DND-41 (cell line): ENCODE measurements around the gene CTXND2.

Source experiments
- ATAC-seq: fragments of 200-7000 bp; cut with Tn5 transposase; 3 replicates; pipeline ENCODE4 v1.9.1; 2021; ENCODE audit warnings: low read depth; ENCODE audit not compliant: insufficient read depth
- DNase-seq: peaks from one replicate; pipeline ENCODE4 v3.0.0-alpha.2; 2020
- H2AFZ ChIP-seq: 2 replicates; pipeline ENCODE4 v1.6.0; 2012; ENCODE audit warnings: low read depth, low read length
- H3K27ac ChIP-seq: 2 replicates; pipeline ENCODE4 v1.5.1; 2012; ENCODE audit warnings: low read length, inconsistent platforms
- H3K27me3 ChIP-seq: fragments of 200-600 bp; sonication (generic); 2 replicates; pipeline ENCODE4 v1.6.0; 2012; ENCODE audit warnings: low read length, mild to moderate bottlenecking, inconsistent platforms; ENCODE audit not compliant: insufficient read depth, poor library complexity
- H3K36me3 ChIP-seq: 2 replicates; pipeline ENCODE4 v1.5.1; 2012; ENCODE audit warnings: low read length, inconsistent platforms; ENCODE audit not compliant: insufficient read depth
- H3K4me1 ChIP-seq: 2 replicates; pipeline ENCODE4 v1.5.1; 2012; ENCODE audit warnings: mild to moderate bottlenecking, low read length; ENCODE audit not compliant: insufficient read depth
- H3K4me2 ChIP-seq: 2 replicates; pipeline ENCODE4 v1.6.0; 2012; ENCODE audit warnings: mild to moderate bottlenecking, moderate library complexity, low read length, inconsistent platforms; ENCODE audit not compliant: insufficient read depth
- H3K4me3 ChIP-seq, 2 experiments: fragments of 200-600 bp in 1 of 2; shearing (Covaris generic) in 1 of 2; 2 replicates each; pipeline ENCODE4 v1.5.1; 2012 to 2016; ENCODE audit warnings: inconsistent platforms in 2 of 2, low read length in 2 of 2, mild to moderate bottlenecking in 2 of 2, low read depth in 1 of 2, moderate library complexity in 1 of 2
- H3K79me2 ChIP-seq: 2 replicates; pipeline ENCODE4 v1.6.0; 2012; ENCODE audit warnings: low read length, inconsistent platforms; ENCODE audit not compliant: insufficient read depth
- H3K9ac ChIP-seq: 2 replicates; pipeline ENCODE4 v1.6.0; 2012; ENCODE audit warnings: low read depth, mild to moderate bottlenecking, inconsistent platforms, low read length, moderate library complexity
- H3K9me3 ChIP-seq: 2 replicates; pipeline ENCODE4 v1.5.1; 2012; ENCODE audit warnings: low read length, moderate library complexity, mild to moderate bottlenecking, inconsistent platforms; ENCODE audit not compliant: insufficient read depth, severe bottlenecking
- H4K20me1 ChIP-seq: 2 replicates; pipeline ENCODE4 v1.6.0; 2012; ENCODE audit warnings: low read length; ENCODE audit not compliant: insufficient read depth
- EZH2 ChIP-seq: IDR thresholded peaks from 3 replicates; pipeline ENCODE4 v1.6.1; 2012; ENCODE audit warnings: borderline replicate concordance, low read depth, mild to moderate bottlenecking, moderate library complexity, low read length, inconsistent platforms; ENCODE audit not compliant: severe bottlenecking
- TF ChIP-seq, protein P1 (sequence below): IDR thresholded peaks from 2 replicates; pipeline ENCODE4 v1.5.1; 2012; ENCODE audit warnings: borderline replicate concordance, low read length, moderate library complexity, mild to moderate bottlenecking; ENCODE audit not compliant: poor library complexity, severe bottlenecking; ENCODE audit errors: extremely low read depth

CTXND2 gene

GRCh38 chr1:150917387-150917786, 30.5 kb downstream of the CTXND2 start:
- Histone ChIP-seq H3K27ac (no peak overlapping the region), H3K79me2 (no peaks in the 10 kb centered on the region), H3K4me2 (no peak overlapping the region), H3K4me3 (no peak overlapping the region), H3K27me3 (no peaks in the 10 kb centered on the region), H3K9me3 (no peaks in the 10 kb centered on the region), H3K4me1 (no peaks in the 10 kb centered on the region), H3K36me3 (no peaks in the 10 kb centered on the region), H2AFZ (no peak overlapping the region), H3K9ac (no peak overlapping the region), H4K20me1 (no peaks in the 10 kb centered on the region)
- ATAC-seq = no peak
- no peak for TF ChIP-seq EZH2
- TF ChIP-seq, protein P1, sequence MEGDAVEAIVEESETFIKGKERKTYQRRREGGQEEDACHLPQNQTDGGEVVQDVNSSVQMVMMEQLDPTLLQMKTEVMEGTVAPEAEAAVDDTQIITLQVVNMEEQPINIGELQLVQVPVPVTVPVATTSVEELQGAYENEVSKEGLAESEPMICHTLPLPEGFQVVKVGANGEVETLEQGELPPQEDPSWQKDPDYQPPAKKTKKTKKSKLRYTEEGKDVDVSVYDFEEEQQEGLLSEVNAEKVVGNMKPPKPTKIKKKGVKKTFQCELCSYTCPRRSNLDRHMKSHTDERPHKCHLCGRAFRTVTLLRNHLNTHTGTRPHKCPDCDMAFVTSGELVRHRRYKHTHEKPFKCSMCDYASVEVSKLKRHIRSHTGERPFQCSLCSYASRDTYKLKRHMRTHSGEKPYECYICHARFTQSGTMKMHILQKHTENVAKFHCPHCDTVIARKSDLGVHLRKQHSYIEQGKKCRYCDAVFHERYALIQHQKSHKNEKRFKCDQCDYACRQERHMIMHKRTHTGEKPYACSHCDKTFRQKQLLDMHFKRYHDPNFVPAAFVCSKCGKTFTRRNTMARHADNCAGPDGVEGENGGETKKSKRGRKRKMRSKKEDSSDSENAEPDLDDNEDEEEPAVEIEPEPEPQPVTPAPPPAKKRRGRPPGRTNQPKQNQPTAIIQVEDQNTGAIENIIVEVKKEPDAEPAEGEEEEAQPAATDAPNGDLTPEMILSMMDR = no peak
- no peak for DNase-seq

DNA sequence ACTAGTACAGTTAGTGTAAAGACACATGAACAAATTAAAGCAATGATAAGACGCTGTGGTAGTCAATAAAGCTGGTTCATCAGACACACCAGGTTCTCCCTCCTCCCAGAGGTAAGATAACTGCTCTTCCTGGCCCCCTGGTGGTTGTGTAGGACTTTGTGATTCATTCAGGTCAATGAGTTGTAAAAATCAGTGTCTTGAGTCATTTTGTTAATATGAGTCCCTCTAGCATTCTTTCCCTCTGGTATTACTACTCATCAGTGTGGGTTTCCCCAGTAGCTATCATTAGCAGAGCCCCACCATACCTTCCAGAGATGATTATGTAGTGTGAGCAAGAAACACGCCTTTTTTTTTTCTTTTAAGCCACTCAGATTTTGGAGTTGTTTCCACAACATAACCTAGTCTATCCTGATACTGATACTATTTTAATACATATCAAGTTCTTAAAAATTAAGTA, 35.6 kb downstream of the CTXND2 start:
- Histone ChIP-seq H3K27ac (no peak overlapping the region), H4K20me1 (no peaks in the 10 kb centered on the region), H3K9ac (no peak overlapping the region), H3K36me3 (peaks cover 2% of the 10 kb centered on the region), H3K79me2 (peaks cover 11% of the 10 kb centered on the region), H3K9me3 (no peaks in the 10 kb centered on the region), H3K4me2 (0 out of 2 replicates have a peak overlapping the region, but pooled peaks have one; percentile 16), H2AFZ (peak overlapping the region; percentile 41), H3K4me1 (peaks cover 14% of the 10 kb centered on the region), H3K4me3 (no peak overlapping the region), H3K27me3 (no peaks in the 10 kb centered on the region)
- peak; percentile 44 for ATAC-seq
- TF ChIP-seq, protein P1 = peak; percentile 91
- TF ChIP-seq EZH2 = no peak
- peak; percentile 77 for DNase-seq

DNA sequence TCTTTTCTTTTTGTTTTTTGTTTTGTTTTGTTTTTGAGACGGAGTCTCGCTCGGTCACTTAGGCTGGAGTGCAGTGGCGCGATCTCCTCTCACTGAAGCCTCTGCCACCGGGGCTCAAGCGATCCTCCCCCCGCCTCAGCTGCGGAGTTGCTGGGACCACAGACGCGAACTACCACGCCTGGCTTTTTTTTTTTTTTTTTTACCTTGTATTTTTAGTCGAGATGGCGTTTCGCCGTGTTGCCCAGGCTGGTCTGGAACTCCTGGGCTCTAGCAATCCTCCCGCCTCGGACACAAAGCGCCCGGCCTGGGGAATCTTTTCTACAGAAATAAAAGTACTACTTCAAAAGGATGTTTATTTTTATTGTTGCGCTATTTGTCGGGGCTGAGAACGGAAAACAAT, 38.1 kb downstream of the CTXND2 start:
- Histone ChIP-seq H3K4me1 (peaks cover 22% of the 10 kb centered on the region), H3K4me3 (no peak overlapping the region), H3K9ac (no peak overlapping the region), H3K79me2 (peaks cover 24% of the 10 kb centered on the region), H3K9me3 (peaks cover 4% of the 10 kb centered on the region), H3K4me2 (no peak overlapping the region), H4K20me1 (no peaks in the 10 kb centered on the region), H3K36me3 (peaks cover 27% of the 10 kb centered on the region), H3K27me3 (no peaks in the 10 kb centered on the region), H2AFZ (no peak overlapping the region), H3K27ac (no peak overlapping the region)
- TF ChIP-seq, protein P1 = no peak
- TF ChIP-seq EZH2 = no peak
- DNase-seq (no peak), ATAC-seq (no peak)
